Stimulated activated CD4-positive, alpha-beta T cell treated with anti-CD3 and anti-CD28 coated beads, Interleukin-2, amount 100 ng/mL, for 4 hours (primary cell): Measurements from ENCODE around the gene WASL.

Source experiments
- DNase-seq: peaks from one replicate; pipeline ENCODE4 v3.0.0-alpha.2; 2020; ENCODE audit warnings: low read depth

WASL gene

DNA sequence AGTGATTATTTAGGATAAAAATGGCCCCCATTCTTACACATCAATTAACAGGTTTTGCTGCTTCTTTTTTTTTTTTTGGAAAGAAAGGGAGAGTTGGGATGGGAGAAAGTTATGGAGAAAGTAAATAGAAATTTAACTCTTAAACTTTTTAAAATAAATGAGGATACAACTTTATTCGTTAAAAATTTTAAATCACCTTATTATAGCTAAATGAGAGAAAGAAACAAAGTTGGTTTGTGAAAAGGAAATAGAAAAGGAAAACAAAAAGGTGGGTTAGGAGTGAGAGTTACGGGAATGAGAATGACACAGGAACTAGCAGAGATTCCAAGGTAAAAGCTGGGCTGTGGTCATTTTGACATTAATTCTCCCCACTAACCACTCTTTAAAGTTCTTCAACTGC, 58.3 kb downstream of the WASL start:
- DNase-seq = no peak

DNA sequence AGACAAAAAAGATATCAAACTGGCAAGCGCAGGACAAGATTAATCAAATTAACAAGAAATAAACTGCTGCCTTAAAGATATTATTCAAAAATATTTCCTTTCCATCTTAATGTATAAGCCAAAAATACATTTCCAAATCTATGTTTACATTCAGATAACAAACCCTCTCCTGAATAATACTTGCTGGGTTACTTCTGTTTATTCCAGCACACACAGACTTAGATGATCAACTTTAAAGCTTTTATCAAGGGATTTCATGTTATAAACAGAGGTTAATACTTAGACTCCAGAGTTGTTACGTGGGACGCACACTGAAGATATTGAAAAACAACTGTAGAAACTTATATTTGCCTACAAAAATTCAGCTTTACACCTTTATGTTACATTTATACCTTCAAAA, 59.6 kb downstream of the WASL start:
- DNase-seq = no peak

DNA sequence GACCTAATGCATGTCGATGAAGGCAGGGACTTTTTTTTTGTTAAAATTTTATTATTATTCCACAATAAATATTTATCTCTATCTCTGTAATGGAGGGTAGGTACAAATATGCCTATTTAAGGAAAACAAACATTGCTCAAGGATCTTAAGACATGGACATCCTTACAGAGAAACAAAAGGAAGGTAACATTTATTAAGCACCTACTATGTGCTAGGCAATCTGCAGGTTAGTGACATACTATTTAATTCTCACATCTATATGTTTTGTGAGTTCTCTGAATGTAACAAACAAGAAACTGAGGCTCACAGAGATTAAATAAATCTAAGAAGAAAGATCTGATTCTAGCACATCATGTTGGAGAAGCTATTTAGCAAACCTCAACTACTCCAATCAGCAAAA, 61.1 kb downstream of the WASL start:
- DNase-seq = no peak

- no peak for DNase-seq
These were observed 61.6 kb downstream of the WASL start for GRCh38 chr7:123687161-123687560.

- DNase-seq = no peak
These were observed 66.1 kb downstream of the WASL start for GRCh38 chr7:123682690-123683089.

GRCh38 chr7:123681561-123681960, 67.2 kb downstream of the WASL start:
- DNase-seq = no peak

GRCh38 chr7:123680580-123680979, 68.2 kb downstream of the WASL start:
- no peak for DNase-seq

- no peak for DNase-seq
These were observed 69.2 kb downstream of the WASL start for GRCh38 chr7:123679614-123680013.

DNA sequence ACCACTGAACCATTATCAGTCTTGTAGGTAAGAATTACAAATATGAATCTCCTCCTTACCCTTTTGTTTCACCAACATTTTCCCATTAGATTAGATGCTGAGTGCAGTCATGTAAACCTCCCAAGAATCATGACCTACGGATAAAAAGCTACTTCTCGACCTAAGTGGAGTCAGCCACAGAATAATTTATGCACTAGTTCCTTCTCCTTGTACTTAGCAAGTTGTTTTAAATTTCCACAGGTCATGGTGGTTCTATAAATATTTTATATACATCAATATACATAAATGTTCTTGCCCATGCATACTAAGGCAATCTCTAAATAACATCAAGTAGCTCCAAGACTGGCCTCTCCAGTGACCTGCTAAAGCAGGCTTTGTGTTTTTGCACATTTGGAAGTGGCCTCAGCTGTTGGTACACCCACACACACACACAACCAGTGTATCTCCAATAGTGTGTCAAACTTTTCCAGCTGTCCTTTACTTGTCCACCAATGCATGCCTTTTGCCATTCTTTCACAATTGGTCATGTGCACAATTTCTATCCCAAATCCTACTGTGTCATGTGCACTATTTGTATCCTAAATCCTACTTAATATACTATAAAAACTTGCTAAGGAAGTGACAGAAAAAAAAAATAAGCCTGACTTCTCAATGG, 71.6 kb downstream of the WASL start:
- DNase-seq = no peak

- no peak for DNase-seq
These were observed 73.7 kb downstream of the WASL start for GRCh38 chr7:123675181-123675473.

GRCh38 chr7:123674399-123675180, 74.2 kb downstream of the WASL start:
- DNase-seq = no peak

DNA sequence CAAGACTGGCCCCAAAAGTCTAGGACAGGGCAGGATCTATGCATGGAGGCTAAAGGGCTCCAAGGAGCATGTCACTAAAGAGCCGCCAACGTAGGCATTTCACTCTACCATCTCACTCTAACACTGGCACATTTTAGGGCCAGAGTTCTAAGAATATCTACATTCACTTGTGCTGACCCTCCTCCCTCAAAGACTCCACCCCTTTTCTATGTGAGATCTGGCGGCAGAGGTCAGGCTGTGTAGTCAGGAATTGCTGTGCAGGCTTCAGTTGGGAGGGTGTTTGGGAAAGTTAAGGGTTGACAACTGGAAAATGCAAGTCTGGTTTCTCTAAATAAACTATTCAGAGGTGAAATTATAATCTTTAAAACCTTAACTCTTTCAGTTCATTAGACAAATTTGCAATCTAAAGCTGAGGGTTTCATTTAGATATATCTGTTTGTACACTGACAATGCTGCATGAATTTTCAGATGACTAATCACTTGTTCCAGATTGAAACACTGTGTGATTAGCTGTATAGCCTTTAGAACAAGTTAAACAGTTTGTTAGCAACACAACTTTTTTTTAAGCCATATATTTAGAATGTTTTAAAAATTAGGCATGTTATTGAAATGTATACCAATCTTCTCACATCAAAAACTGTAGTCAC, 74.9 kb downstream of the WASL start:
- no peak for DNase-seq

DNA sequence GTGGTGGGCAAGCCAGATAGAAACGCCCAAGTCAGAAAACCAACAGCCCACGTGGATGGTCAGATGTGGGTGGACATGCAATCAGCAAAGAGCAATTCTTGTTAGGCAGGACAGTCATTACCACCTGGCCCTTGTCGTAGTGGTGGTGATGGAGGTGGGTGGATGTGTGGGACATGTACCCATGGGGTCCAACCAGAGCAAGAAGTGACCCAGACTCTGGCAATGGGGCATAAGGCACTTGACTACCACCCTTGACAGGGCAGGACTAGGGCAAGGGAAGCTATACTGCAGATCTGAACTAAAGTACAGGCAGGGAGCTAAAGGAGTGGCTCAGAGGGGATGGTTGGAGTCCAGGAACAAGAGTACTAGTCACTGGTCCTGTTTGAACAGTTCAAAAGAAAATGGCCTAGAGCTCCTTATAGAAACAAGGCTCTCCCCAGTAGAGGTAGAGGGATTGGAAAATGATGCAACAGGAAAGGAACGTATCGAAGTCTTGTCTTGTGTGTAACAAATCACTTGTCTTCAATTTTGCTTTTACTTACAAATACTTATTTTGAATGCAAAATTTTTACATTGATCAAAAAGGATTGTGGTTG, 75.6 kb downstream of the WASL start:
- no peak for DNase-seq

GRCh38 chr7:123669485-123669884, 79.3 kb downstream of the WASL start:
- DNase-seq = no peak

DNA sequence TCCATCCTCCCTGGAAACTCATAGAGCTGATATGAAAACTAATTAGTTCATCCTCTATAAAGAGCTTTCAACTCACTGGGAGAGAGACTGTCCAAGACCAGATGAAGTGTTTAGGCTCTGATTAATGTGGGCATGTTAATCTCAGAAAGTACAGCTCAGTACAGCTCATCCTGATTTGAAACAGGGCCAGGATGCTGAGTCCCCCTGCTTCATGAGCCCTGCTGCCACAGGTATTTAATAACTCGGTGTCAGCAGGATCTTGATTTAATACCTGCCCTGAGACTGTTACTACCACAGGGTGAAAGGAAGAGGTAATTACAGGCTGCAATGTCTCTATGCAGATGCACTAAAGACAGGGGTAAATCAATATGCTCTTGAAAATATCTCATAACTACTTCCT, 82.3 kb downstream of the WASL start:
- no peak for DNase-seq

- no peak for DNase-seq
These were observed 82.9 kb downstream of the WASL start for GRCh38 chr7:123665896-123666295.

DNA sequence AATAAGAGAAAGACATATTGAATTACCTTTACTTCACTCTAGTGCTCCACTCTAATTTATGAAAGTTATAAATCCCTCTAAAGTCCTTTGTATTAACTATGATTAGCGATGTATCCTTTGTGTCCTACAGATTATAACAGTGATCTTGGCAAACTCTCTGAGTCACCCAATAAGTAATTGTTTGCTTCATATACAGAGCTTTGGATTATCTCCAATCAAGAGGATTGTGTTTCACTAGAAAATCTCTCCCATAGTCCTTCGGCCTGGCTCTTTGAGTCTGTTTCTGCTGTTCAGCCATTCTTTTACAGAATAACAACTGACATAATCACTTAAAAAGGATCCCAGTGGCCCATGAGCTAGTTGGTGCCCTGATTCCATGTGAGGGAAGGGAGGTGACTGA, 83.6 kb downstream of the WASL start:
- DNase-seq = no peak

DNA sequence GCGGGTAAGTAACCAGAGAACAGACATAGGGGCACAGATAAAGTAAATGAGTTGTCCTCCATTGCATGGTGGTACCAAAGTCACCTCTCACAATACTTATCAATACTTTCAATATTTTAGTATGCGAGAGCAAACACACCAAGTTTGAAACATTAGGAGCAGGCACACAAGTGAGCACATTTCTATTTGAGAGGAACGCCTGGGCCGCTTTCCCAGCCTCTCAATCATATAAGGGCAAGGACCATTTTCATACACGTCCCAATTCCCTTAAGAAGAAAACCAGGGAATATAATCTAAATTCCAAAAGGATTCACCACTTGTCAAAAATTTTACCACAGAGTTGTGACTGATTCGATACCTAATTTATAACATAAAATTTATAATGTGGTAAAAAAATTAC, 85.6 kb downstream of the WASL start:
- DNase-seq = no peak

- no peak for DNase-seq
These were observed 86.0 kb downstream of the WASL start for GRCh38 chr7:123662755-123663154.

DNA sequence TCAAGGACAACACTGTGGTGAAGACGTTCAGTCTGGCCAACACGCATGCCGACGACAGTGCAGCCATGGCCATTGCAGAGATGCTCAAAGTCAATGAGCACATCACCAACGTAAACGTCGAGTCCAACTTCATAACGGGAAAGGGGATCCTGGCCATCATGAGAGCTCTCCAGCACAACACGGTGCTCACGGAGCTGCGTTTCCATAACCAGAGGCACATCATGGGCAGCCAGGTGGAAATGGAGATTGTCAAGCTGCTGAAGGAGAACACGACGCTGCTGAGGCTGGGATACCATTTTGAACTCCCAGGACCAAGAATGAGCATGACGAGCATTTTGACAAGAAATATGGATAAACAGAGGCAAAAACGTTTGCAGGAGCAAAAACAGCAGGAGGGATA, 86.5 kb downstream of the WASL start:
- no peak for DNase-seq

GRCh38 chr7:123661765-123662164, 87.0 kb downstream of the WASL start:
- DNase-seq = no peak

GRCh38 chr7:123660514-123661354, 88.1 kb downstream of the WASL start:
- no peak for DNase-seq
